Fibroblast of skin of left biceps (primary cell): ENCODE results near the gene FRA10AC1.

Source experiments
- DNase-seq, 2 experiments: peaks; one replicate each; pipeline ENCODE4 v3.0.0-alpha.2; 2013; ENCODE audit warnings: low read depth in 2 of 2

The FRA10AC1 gene

DNA sequence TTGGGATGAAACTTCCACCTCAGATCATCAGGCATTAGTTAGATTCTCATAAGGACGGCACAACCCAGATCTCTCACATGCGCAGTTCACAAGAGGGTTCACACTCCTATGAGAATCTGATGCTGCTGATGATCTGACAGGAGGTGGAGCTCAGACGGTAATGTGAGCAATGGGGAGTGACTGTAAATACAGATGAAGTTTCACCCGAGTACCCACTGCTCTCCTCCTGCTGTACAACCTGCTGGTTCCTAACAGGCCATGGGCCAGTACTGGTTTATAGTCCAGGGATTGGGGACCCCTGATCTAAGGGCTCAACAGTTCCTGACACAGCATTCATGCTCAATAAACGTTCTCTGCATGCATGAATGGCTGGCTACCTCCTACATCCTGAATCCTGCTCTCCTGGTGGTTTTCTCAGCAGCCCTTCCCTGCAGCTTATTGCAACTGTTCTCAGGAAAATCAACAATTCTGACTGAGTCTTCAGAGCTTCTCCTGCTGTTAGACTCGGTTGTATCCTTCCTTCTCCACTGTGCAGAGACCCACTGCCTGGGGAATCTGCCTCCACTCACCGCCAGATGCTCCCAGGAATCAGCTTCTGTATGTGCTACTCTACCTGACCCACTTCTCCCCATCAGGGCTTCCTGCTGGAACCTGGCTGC is 72.6 kb downstream of the FRA10AC1 start:
- DNase-seq: no peak

GRCh38 chr10:93628858-93629257 is 73.5 kb downstream of the FRA10AC1 start:
- DNase-seq: no peak

DNA sequence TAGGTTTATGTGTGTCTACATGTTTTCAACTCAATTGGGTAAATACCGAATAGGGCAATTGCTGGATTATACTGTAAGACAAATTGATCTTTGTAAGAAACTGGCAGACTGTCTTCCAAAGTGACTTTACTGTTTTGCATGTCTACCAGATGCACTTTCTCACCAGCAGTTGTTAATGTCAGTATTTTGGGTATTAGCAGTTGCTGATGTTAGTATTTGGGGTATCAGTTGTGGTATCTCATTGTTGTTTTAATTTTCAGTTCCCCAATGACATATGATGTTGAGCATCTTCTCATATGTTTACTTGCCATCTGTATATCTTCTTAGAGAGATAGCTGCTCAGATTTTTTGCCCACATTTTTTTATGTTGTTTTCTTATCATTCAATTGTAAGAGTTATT is 79.5 kb downstream of the FRA10AC1 start:
- no peak for DNase-seq

DNA sequence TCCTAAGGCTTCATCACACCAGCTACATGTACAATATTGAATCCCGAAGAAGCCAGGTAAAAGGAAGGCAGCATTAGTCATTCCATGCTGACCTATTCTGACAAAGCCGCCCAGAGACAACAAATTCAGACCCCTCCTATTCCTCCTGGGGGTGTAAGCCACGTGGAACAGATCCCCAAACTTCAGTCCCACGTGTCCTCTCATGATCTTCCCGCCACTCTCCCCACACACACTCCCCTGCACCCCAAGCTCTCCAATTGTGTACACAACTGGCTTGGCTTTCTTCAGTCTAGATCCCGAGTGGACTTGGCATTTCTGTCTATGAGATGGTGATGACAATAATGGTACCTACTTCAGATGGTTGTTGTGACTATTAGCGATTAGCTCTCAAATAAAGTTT is 81.5 kb downstream of the FRA10AC1 start:
- no peak for DNase-seq
